Bronchial epithelial cell (primary cell): Measurements from ENCODE around the gene NAB1. TPM values are rescaled to one million over a fixed set of nuclear protein-coding genes. Genes with fewer than 3 reads are reported as not detected.
"Not testable (repeated sequence)": the region's sequence is repeated elsewhere in the genome, so short reads cannot be mapped to it uniquely, and the experiment has no call there.

Source experiments
- DNase-seq: peaks from one replicate; pipeline ENCODE4 v3.0.0-alpha.2; 2010; ENCODE audit warnings: low read depth
- FAIRE-seq: peaks from 2 replicates; lab custom pipeline; 2011; peaks lifted over from hg19 to GRCh38; lab: Jason Lieb, UNC
- H3K27me3 ChIP-seq: 2 replicates; pipeline ENCODE4 v1.5.1; 2011; ENCODE audit warnings: low read length; ENCODE audit not compliant: control insufficient read depth, insufficient read depth
- H3K36me3 ChIP-seq: 2 replicates; pipeline ENCODE4 v1.5.1; 2011; ENCODE audit warnings: low read length; ENCODE audit not compliant: control insufficient read depth, insufficient read depth
- H3K4me3 ChIP-seq: 2 replicates; pipeline ENCODE4 v1.5.1; 2011; ENCODE audit warnings: mild to moderate bottlenecking, low read depth, low read length, control low read depth
- CTCF ChIP-seq: IDR thresholded peaks from 2 replicates; pipeline ENCODE4 v1.5.1; 2011; ENCODE audit warnings: mild to moderate bottlenecking, moderate library complexity, low read length, control low read depth, inconsistent platforms; ENCODE audit not compliant: insufficient read depth, severe bottlenecking
- total RNA-seq: library from RNA; depleted of rRNA; stranded (reverse); fragments of >200 nt; gene quantifications from 2 replicates; pipeline ENCODE4 v1.2.1, GENCODE V29; 2014

NAB1 gene
- total RNA-seq, 1 donor from 2014 or later, result 92.4 TPM

- Histone ChIP-seq H3K36me3 (no peaks in the 10 kb centered on the region), H3K4me3 (no peak overlapping the region), H3K27me3 (no peaks in the 10 kb centered on the region)
- FAIRE-seq (no peak), DNase-seq (peak; percentile 83)
- no peak for TF ChIP-seq CTCF
Observed at GRCh38 chr2:190607657-190608357, 41.1 kb upstream of the NAB1 start.

DNA sequence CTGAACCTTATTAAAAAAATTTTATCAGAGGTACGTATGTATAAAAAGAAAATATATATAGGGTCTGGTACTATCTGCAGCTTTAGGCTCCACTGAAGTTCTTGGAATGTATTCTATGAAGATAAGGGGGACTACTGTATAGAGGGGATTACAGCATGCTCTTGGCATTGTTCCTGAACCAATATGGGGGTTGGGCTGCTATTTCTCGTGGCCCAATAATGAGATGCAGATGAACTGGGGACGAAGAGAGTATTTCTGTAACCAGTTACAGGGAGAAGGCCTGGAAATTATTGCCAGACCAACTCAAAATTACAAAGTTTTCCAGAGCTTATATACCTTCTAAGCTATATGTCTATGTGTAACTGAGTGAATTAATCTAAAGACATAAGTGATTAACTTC lies 40.0 kb upstream of the NAB1 start:
- not testable (repeated sequence) for DNase-seq, H3K4me3 ChIP-seq, H3K27me3 ChIP-seq, H3K36me3 ChIP-seq, FAIRE-seq

GRCh38 chr2:190609397-190609796 lies 39.5 kb upstream of the NAB1 start:
- H3K4me3 ChIP-seq, H3K27me3 ChIP-seq, DNase-seq, H3K36me3 ChIP-seq, FAIRE-seq: not testable (repeated sequence)

DNA sequence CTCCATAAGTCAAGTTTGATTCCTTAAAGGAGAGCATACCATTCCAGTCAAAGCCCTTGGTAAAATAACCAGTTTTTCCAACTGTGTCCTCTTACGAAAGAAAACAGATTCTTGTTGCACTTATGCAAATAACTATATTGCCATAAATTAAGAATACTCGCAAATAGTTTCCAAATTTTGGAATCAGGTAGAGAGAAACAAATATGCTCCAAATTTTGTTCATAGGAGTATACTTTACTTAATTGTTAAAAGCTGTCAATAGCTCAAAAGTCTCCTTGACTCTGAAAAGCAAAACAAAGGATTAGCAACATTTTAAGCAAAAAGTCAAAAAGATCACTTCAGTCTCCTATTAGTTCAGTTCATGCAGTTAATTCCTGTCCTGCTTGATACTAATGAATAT lies 38.4 kb upstream of the NAB1 start:
- not testable (repeated sequence) for FAIRE-seq, DNase-seq, H3K4me3 ChIP-seq, H3K36me3 ChIP-seq, H3K27me3 ChIP-seq

GRCh38 chr2:190615555-190616200 lies 33.2 kb upstream of the NAB1 start:
- H3K36me3 ChIP-seq, result no peaks in the 10 kb centered on the region
- FAIRE-seq, result no peak

DNA sequence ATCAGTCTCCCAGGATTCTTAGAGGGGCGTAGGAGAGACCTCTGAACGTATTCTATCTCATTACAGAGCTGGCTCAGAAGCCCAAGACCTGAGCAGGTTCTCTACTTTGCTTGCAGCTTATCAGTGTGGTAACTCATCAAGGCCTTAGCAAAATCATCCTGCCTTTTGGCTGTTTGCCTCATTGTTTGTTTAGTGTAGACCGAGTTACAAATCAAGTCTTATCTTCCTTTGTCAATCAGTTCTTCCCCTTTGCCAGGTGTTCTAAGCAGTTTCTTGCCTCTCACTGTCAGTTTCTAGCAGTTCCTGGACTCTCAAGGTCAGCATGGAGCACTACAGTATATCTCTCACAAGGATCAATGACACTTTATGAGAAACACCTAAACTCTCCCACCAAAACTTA lies 30.9 kb upstream of the NAB1 start:
- FAIRE-seq (no peak), DNase-seq (no peak)
- TF ChIP-seq CTCF, result no peak
- H3K4me3 ChIP-seq, result no peak overlapping the region
- no peaks in the 10 kb centered on the region for H3K27me3 ChIP-seq
- H3K36me3 ChIP-seq, result no peaks in the 10 kb centered on the region

More at GRCh38 chr2:190615555-190616200, 33.2 kb upstream of the NAB1 start:
- H3K4me3 ChIP-seq, result no peak overlapping the region
- no peak for DNase-seq
- no peak for TF ChIP-seq CTCF
- H3K27me3 ChIP-seq, result no peaks in the 10 kb centered on the region

DNA sequence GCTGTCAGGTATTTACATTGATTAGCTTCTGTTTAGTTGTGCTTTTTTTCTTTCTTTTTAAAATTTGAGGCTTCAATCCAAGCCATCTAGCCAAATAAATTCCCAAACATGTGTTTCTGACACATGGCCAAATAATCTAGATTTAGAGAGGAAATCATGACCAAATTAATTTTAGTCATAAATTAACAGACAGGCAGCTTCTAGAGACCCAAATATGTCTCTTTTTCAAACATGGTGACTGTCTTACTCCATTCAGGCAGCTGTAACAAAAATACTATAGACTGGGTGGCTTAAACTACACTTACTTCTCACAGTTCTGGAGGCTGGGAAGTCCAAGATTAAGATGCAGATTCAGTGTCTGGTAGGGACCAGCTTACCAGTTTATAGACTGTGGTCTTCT lies 23.2 kb upstream of the NAB1 start:
- H3K27me3 ChIP-seq, result no peaks in the 10 kb centered on the region

More for the DNA sequence above, 23.2 kb upstream of the NAB1 start:
- no peak for TF ChIP-seq CTCF
- DNase-seq (no peak), FAIRE-seq (no peak)
- Histone ChIP-seq H3K4me3 (no peak overlapping the region), H3K36me3 (no peaks in the 10 kb centered on the region)
